ENCODE measurements around the gene ZFP64. TPM values are rescaled to one million over a fixed set of nuclear protein-coding genes. Genes with fewer than 3 reads are reported as not detected.
A peak's percentile ranks its signal among the peaks of the same experiment; 100 is the strongest.

The ZFP64 gene
- total RNA-seq (1 to 10 TPM; 2.5 to 3.2 TPM), total RNA-seq (1.6 to 20.6 (median 9.7) reads per million in 172 experiments)
- polyA plus RNA-seq (2013, experiment 1 of 2) = 6.6 TPM
- polyA plus RNA-seq (2013, experiment 2 of 2) = 8.7 TPM

DNA sequence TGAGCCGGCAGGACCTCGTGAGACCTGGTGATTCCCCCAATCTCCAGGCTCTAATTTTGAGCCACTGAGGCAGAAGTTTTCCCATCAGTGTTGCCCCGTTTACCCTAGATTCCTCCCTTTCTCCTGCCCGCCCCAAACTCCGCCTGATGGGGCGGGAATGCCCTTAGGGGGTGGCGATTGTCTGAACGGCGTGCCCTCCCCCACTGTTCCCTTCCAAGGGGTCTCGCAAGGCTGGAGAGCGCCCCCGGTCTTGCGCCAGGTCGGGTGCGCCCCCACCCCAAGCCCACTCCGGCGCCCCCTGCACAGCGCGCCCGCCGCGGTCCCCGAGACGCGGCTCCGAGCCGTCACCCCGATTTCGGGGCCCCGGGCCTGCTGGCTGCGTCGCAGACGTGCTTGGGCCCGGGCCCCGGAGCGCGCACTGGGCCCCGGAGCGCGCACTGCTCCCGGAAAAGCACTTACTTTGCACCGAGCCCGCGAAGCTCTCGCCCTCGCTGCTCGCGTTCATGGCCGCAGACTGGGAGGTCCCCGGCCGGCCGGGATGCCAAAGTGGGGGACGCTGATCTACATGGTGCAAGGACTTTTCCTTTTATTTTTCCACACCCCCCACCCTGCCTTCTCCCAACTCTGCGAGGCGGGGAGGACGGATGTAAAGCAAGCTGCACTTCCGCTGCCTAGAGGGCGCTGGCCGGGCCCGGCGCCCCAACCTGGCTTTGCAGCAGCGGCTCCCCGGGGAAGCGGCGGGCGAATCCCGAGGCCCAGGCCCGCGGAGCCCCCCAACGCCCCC is at the start of gene ZFP64:
ZFP64 (minus strand) TSS at position 648 of the 784 bp plus-strand sequence; CDS start at position 505, 143 bp downstream.
- CTCF ChIA-PET = interaction anchor here (0.6 to 2.2 kb wide), 6 partner anchors 10 to 1759 kb away, joined by 3 to 6 read pairs (median 4); no protein-coding TSS in a partner anchor
- POLR2A ChIA-PET = interaction anchor here (0.9 to 1.6 kb wide), 6 partner anchors 10 to 1758 kb away, joined by 3 to 7 read pairs (median 4); no protein-coding TSS in a partner anchor
- intact Hi-C loops (cut with DNase I, micrococcal nuclease) = loop anchor here in 1 of 2 experiments (5.0 kb wide), 1 partner anchor 216 kb away; no protein-coding TSS in a partner anchor

DNA sequence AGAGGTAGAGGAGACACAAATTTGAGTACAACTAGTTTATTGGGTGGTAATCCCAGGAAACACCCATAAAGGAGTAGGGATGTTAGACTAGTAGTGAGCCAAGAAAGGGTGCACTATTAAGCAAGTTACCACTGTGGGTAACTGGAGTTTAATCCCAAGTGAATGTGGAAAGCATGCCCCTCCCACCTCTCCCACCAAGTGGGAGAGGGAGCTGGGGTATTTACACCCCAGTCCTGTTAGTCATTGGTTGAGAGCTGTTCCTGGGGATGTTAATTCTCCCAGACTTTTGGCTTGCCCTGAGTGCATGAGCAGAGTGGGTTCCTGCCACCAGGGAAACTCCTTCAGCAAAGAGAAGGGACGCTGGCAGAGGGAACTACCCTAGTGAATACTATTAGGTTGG is 49.2 kb upstream of the ZFP64 start:
- no peak overlapping the region for H3K27ac Mint-ChIP-seq
- Histone ChIP-seq H3K27ac (ENCODE audit: low read depth in 1 of 2, low read length in 2 of 2) (no peak overlapping the region), H3K4me3 (ENCODE audit: low read length) (no peak overlapping the region), H3K9me3 (ENCODE audit: control insufficient read depth in 1 of 2, insufficient read depth in 1 of 2, low read length in 2 of 2) (no peaks in the 10 kb centered on the region), H3K4me1 (ENCODE audit: insufficient read depth, low read length) (no peaks in the 10 kb centered on the region), H3K27me3 (ENCODE audit: control insufficient read depth in 1 of 2, insufficient read depth in 2 of 2, low read length in 2 of 2) (no peaks in the 10 kb centered on the region), H3K36me3 (ENCODE audit: insufficient read depth, low read length) (no peaks in the 10 kb centered on the region)
- DNase-seq (no peak), ATAC-seq (ENCODE audit: poor library complexity) (no peak)
- POLR2A ChIA-PET = no interaction called here
- H3K27me3 Mint-ChIP-seq = peaks cover 7% of the 10 kb centered on the region
- intact Hi-C loops (cut with DNase I, micrococcal nuclease) = loop anchor here in 1 of 2 experiments (5.0 to 10.0 kb wide), 3 partner anchors 134 to 1956 kb away; no protein-coding TSS in a partner anchor
- TF ChIP-seq, protein P1, sequence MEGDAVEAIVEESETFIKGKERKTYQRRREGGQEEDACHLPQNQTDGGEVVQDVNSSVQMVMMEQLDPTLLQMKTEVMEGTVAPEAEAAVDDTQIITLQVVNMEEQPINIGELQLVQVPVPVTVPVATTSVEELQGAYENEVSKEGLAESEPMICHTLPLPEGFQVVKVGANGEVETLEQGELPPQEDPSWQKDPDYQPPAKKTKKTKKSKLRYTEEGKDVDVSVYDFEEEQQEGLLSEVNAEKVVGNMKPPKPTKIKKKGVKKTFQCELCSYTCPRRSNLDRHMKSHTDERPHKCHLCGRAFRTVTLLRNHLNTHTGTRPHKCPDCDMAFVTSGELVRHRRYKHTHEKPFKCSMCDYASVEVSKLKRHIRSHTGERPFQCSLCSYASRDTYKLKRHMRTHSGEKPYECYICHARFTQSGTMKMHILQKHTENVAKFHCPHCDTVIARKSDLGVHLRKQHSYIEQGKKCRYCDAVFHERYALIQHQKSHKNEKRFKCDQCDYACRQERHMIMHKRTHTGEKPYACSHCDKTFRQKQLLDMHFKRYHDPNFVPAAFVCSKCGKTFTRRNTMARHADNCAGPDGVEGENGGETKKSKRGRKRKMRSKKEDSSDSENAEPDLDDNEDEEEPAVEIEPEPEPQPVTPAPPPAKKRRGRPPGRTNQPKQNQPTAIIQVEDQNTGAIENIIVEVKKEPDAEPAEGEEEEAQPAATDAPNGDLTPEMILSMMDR (IDR thresholded peaks at IDR 0.05) = no peak
- H3K4me1 Mint-ChIP-seq (ENCODE audit: low read depth) = peaks cover 5% of the 10 kb centered on the region
- no peak overlapping the region for H3K4me3 Mint-ChIP-seq
- H3K9me3 Mint-ChIP-seq = no peaks in the 10 kb centered on the region
- CTCF ChIA-PET = no interaction called here
- H3K36me3 Mint-ChIP-seq (ENCODE audit: low read depth) = no peaks in the 10 kb centered on the region

More for the DNA sequence above, at the start of gene ZFP64:
- Mint-ChIP-seq H3K27me3 (no peaks in the 10 kb centered on the region), H3K4me1 (ENCODE audit: low read depth) (peaks cover 18% of the 10 kb centered on the region), H3K9me3 (no peaks in the 10 kb centered on the region), H3K36me3 (ENCODE audit: low read depth) (peaks cover 13% of the 10 kb centered on the region), H3K4me3 (peak within 1 kb of the TSS; percentile 97), H3K27ac (peak within 1 kb of the TSS; percentile 94)
- DNase-seq = peak; percentile 40 to 87 (median 66)
- no peaks in the 10 kb centered on the region for H3K9me3 ChIP-seq (ENCODE audit: control insufficient read depth in 1 of 2, insufficient read depth in 1 of 2, low read length in 2 of 2)
- peak within 1 kb of the TSS; percentile 74 to 80 for H3K27ac ChIP-seq (ENCODE audit: low read depth in 1 of 2, low read length in 2 of 2)
- TF ChIP-seq, protein P1 (IDR thresholded peaks at IDR 0.05) = peak; percentile 73
- ATAC-seq (ENCODE audit: poor library complexity) = peak; percentile 78
- peaks cover 6% of the 10 kb centered on the region for H3K36me3 ChIP-seq (ENCODE audit: insufficient read depth, low read length)
- H3K4me3 ChIP-seq (ENCODE audit: low read length) = peak within 1 kb of the TSS; percentile 97
- H3K27me3 ChIP-seq (ENCODE audit: control insufficient read depth in 1 of 2, insufficient read depth in 2 of 2, low read length in 2 of 2) = no peaks in the 10 kb centered on the region
- H3K4me1 ChIP-seq (ENCODE audit: insufficient read depth, low read length) = peaks cover 18% of the 10 kb centered on the region

DNA sequence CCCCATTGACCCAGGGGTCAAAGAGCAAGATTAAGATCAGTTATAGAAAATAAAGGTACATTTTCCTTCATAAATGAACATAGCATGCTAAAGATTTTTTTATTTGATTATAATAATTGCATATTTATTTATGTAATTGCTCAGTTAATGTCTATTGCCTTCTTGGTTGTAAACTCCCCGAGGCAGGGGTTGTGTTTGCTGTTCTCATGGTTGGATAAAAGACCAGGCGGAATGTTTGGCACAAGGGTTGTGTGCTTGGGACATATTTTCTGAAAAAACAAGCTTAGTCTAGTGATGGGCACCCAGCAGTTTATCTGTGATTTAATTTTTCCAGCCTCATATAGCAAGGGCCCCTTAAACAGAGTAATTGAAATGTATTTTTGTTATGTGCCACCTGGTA is 47.5 kb upstream of the ZFP64 start:
- Histone ChIP-seq H3K9me3 (ENCODE audit: control insufficient read depth in 1 of 2, insufficient read depth in 1 of 2, low read length in 2 of 2) (no peaks in the 10 kb centered on the region), H3K27me3 (ENCODE audit: control insufficient read depth in 1 of 2, insufficient read depth in 2 of 2, low read length in 2 of 2) (no peaks in the 10 kb centered on the region), H3K4me1 (ENCODE audit: insufficient read depth, low read length) (no peaks in the 10 kb centered on the region), H3K4me3 (ENCODE audit: low read length) (no peak overlapping the region), H3K27ac (ENCODE audit: low read depth in 1 of 2, low read length in 2 of 2) (no peak overlapping the region), H3K36me3 (ENCODE audit: insufficient read depth, low read length) (no peaks in the 10 kb centered on the region)
- no peak overlapping the region for H3K27ac Mint-ChIP-seq
- no peaks in the 10 kb centered on the region for H3K36me3 Mint-ChIP-seq (ENCODE audit: low read depth)
- CTCF ChIA-PET = no interaction called here
- DNase-seq = no peak
- H3K4me1 Mint-ChIP-seq (ENCODE audit: low read depth) = peaks cover 5% of the 10 kb centered on the region
- H3K27me3 Mint-ChIP-seq = peaks cover 7% of the 10 kb centered on the region
- no peak for ATAC-seq (ENCODE audit: poor library complexity)
- intact Hi-C loops (cut with DNase I, micrococcal nuclease) = no loop called here
- H3K9me3 Mint-ChIP-seq = no peaks in the 10 kb centered on the region
- POLR2A ChIA-PET = no interaction called here
- TF ChIP-seq, protein P1 (IDR thresholded peaks at IDR 0.05) = no peak
- no peak overlapping the region for H3K4me3 Mint-ChIP-seq

All from CD4-positive, alpha-beta T cell (primary cell).